Stimulated activated effector memory CD8-positive, alpha-beta T cell treated with anti-CD3 and anti-CD28 coated beads, Interleukin-12 subunit alpha, Interleukin-12 subunit beta, amount 100 ng/mL, for 72 hours (primary cell): Measurements from ENCODE around the gene TNIK.
"Not testable (repeated sequence)": the region's sequence is repeated elsewhere in the genome, so short reads cannot be mapped to it uniquely, and the experiment has no call there.

Experiments used
- ATAC-seq: fragments of 150-1000 bp; cut with Tn5 transposase; 2 replicates; pipeline ENCODE4 v1.10.0; 2021
- DNase-seq, 2 donors: peaks; one replicate each; pipeline ENCODE4 v3.0.0; 2021 to 2022; ENCODE audit warnings: low spot score in 2 of 2
- H3K27ac Mint-ChIP-seq: one replicate; pipeline ENCODE4 v1.8.0; 2022; ENCODE audit warnings: mild to moderate bottlenecking, mixed read lengths
- H3K36me3 Mint-ChIP-seq: one replicate; pipeline ENCODE4 v1.8.0; 2022; ENCODE audit warnings: mild to moderate bottlenecking, mixed read lengths
- H3K4me1 Mint-ChIP-seq: one replicate; pipeline ENCODE4 v1.8.0; 2022; ENCODE audit warnings: mixed read lengths
- H3K4me3 Mint-ChIP-seq: one replicate; pipeline ENCODE4 v1.8.0; 2022; ENCODE audit warnings: mild to moderate bottlenecking, mixed read lengths
- H3K9me3 Mint-ChIP-seq: one replicate; pipeline ENCODE4 v1.8.0; 2022; ENCODE audit warnings: mixed read lengths

The TNIK gene

GRCh38 chr3:171443211-171443957, 16.8 kb downstream of the TNIK start:
- no peak for ATAC-seq
- peaks cover 51% of the 10 kb centered on the region for H3K4me1 Mint-ChIP-seq
- H3K36me3 Mint-ChIP-seq, result no peaks in the 10 kb centered on the region
- H3K9me3 Mint-ChIP-seq, result no peaks in the 10 kb centered on the region
- H3K27ac Mint-ChIP-seq, result no peak overlapping the region
- DNase-seq, result no peak
- no peak overlapping the region for H3K4me3 Mint-ChIP-seq

GRCh38 chr3:171442184-171442583, 18.0 kb downstream of the TNIK start:
- Mint-ChIP-seq H3K4me3 (no peak overlapping the region), H3K9me3 (no peaks in the 10 kb centered on the region), H3K27ac (no peak overlapping the region), H3K36me3 (no peaks in the 10 kb centered on the region), H3K4me1 (peaks cover 52% of the 10 kb centered on the region)
- no peak for ATAC-seq
- DNase-seq, result no peak

GRCh38 chr3:171441381-171441780, 18.8 kb downstream of the TNIK start:
- Mint-ChIP-seq H3K4me1 (peaks cover 59% of the 10 kb centered on the region), H3K9me3 (no peaks in the 10 kb centered on the region), H3K36me3 (no peaks in the 10 kb centered on the region), H3K27ac (no peak overlapping the region), H3K4me3 (no peak overlapping the region)
- DNase-seq (no peak), ATAC-seq (no peak)

- Mint-ChIP-seq H3K36me3 (no peaks in the 10 kb centered on the region), H3K9me3 (no peaks in the 10 kb centered on the region), H3K4me3 (no peak overlapping the region), H3K4me1 (peaks cover 58% of the 10 kb centered on the region), H3K27ac (no peak overlapping the region)
- no peak for DNase-seq
- ATAC-seq, result no peak
Observed at GRCh38 chr3:171439996-171440395, 20.2 kb downstream of the TNIK start.

GRCh38 chr3:171437115-171437756, 23.0 kb downstream of the TNIK start:
- DNase-seq (no peak), ATAC-seq (no peak)
- H3K36me3 Mint-ChIP-seq, result no peaks in the 10 kb centered on the region
- peaks cover 49% of the 10 kb centered on the region for H3K4me1 Mint-ChIP-seq
- peak overlapping the region; percentile 51 for H3K27ac Mint-ChIP-seq
- no peak overlapping the region for H3K4me3 Mint-ChIP-seq
- no peaks in the 10 kb centered on the region for H3K9me3 Mint-ChIP-seq

GRCh38 chr3:171436380-171436779, 23.8 kb downstream of the TNIK start:
- no peaks in the 10 kb centered on the region for H3K9me3 Mint-ChIP-seq
- ATAC-seq (no peak), DNase-seq (no peak)
- H3K27ac Mint-ChIP-seq, result peak overlapping the region; percentile 51
- no peak overlapping the region for H3K4me3 Mint-ChIP-seq
- no peaks in the 10 kb centered on the region for H3K36me3 Mint-ChIP-seq
- H3K4me1 Mint-ChIP-seq, result peaks cover 54% of the 10 kb centered on the region

GRCh38 chr3:171435757-171436156, 24.4 kb downstream of the TNIK start:
- ATAC-seq, result no peak
- Mint-ChIP-seq H3K27ac (no peak overlapping the region), H3K4me3 (no peak overlapping the region), H3K4me1 (peaks cover 48% of the 10 kb centered on the region), H3K36me3 (no peaks in the 10 kb centered on the region), H3K9me3 (no peaks in the 10 kb centered on the region)
- DNase-seq, result no peak

GRCh38 chr3:171435143-171435542, 25.1 kb downstream of the TNIK start:
- DNase-seq (no peak), ATAC-seq (no peak)
- H3K4me3 Mint-ChIP-seq, result no peak overlapping the region
- H3K27ac Mint-ChIP-seq, result no peak overlapping the region
- H3K36me3 Mint-ChIP-seq, result no peaks in the 10 kb centered on the region
- peaks cover 42% of the 10 kb centered on the region for H3K4me1 Mint-ChIP-seq
- H3K9me3 Mint-ChIP-seq, result no peaks in the 10 kb centered on the region

- no peaks in the 10 kb centered on the region for H3K36me3 Mint-ChIP-seq
- no peak overlapping the region for H3K4me3 Mint-ChIP-seq
- DNase-seq (no peak), ATAC-seq (no peak)
- H3K4me1 Mint-ChIP-seq, result peaks cover 24% of the 10 kb centered on the region
- H3K9me3 Mint-ChIP-seq, result no peaks in the 10 kb centered on the region
- no peak overlapping the region for H3K27ac Mint-ChIP-seq
Observed at GRCh38 chr3:171432548-171432947, 27.7 kb downstream of the TNIK start.

- H3K27ac Mint-ChIP-seq, result no peak overlapping the region
- H3K9me3 Mint-ChIP-seq, result no peaks in the 10 kb centered on the region
- ATAC-seq, result no peak
- DNase-seq, result no peak
- no peak overlapping the region for H3K4me3 Mint-ChIP-seq
- peaks cover 14% of the 10 kb centered on the region for H3K4me1 Mint-ChIP-seq
- no peaks in the 10 kb centered on the region for H3K36me3 Mint-ChIP-seq
Observed at GRCh38 chr3:171431550-171431949, 28.7 kb downstream of the TNIK start.

- DNase-seq, result no peak
- Mint-ChIP-seq H3K4me3 (no peak overlapping the region), H3K4me1 (peaks cover 6% of the 10 kb centered on the region), H3K27ac (no peak overlapping the region), H3K9me3 (no peaks in the 10 kb centered on the region), H3K36me3 (no peaks in the 10 kb centered on the region)
- no peak for ATAC-seq
Observed at GRCh38 chr3:171430530-171430929, 29.7 kb downstream of the TNIK start.

- ATAC-seq (no peak), DNase-seq (no peak)
- no peaks in the 10 kb centered on the region for H3K36me3 Mint-ChIP-seq
- no peak overlapping the region for H3K27ac Mint-ChIP-seq
- H3K9me3 Mint-ChIP-seq, result no peaks in the 10 kb centered on the region
- H3K4me3 Mint-ChIP-seq, result no peak overlapping the region
- peaks cover 6% of the 10 kb centered on the region for H3K4me1 Mint-ChIP-seq
Observed at GRCh38 chr3:171429635-171430034, 30.6 kb downstream of the TNIK start.

- ATAC-seq (no peak), DNase-seq (no peak)
- Mint-ChIP-seq H3K4me3 (no peak overlapping the region), H3K4me1 (peaks cover 6% of the 10 kb centered on the region), H3K9me3 (no peaks in the 10 kb centered on the region), H3K36me3 (no peaks in the 10 kb centered on the region), H3K27ac (no peak overlapping the region)
Observed at GRCh38 chr3:171428892-171429291, 31.3 kb downstream of the TNIK start.

- H3K27ac Mint-ChIP-seq, result no peak overlapping the region
Observed at GRCh38 chr3:171428321-171428787, 31.9 kb downstream of the TNIK start.

GRCh38 chr3:171427771-171428320, 32.4 kb downstream of the TNIK start:
- Mint-ChIP-seq H3K36me3 (no peaks in the 10 kb centered on the region), H3K27ac (no peak overlapping the region), H3K4me1 (peaks cover 6% of the 10 kb centered on the region), H3K4me3 (no peak overlapping the region), H3K9me3 (no peaks in the 10 kb centered on the region)
- ATAC-seq (no peak), DNase-seq (no peak)

More at GRCh38 chr3:171428321-171428787, 31.9 kb downstream of the TNIK start:
- Mint-ChIP-seq H3K4me1 (peaks cover 6% of the 10 kb centered on the region), H3K9me3 (no peaks in the 10 kb centered on the region), H3K36me3 (no peaks in the 10 kb centered on the region), H3K4me3 (no peak overlapping the region)
- DNase-seq, result no peak
- ATAC-seq, result peak; percentile 54

- DNase-seq, H3K4me1 Mint-ChIP-seq, ATAC-seq, H3K9me3 Mint-ChIP-seq, H3K4me3 Mint-ChIP-seq, H3K36me3 Mint-ChIP-seq, H3K27ac Mint-ChIP-seq: not testable (repeated sequence)
Observed at GRCh38 chr3:171424063-171424462, 36.1 kb downstream of the TNIK start.
